Thoracic aorta (tissue), 2 donors: ENCODE measurements around the gene KIF16B. TPM values are rescaled to one million over a fixed set of nuclear protein-coding genes. Genes with fewer than 3 reads are reported as not detected.

Experiments used
- ATAC-seq: fragments of 150-250 bp; one replicate; pipeline ENCODE4 v1.8.0; 2017; ENCODE audit warnings: low read depth; ENCODE audit not compliant: insufficient number of reproducible peaks, low FRiP score
- DNase-seq: peaks from one replicate; pipeline ENCODE4 v3.0.0-alpha.2; 2020; ENCODE audit warnings: low spot score
- H3K27ac ChIP-seq, 2 donors: fragments of 200-600 bp; sonication (generic); 1 replicate in 1 of 2; 2 replicates in 1 of 2; pipeline ENCODE4 v1.5.1; 2016; ENCODE audit warnings: mild to moderate bottlenecking in 2 of 2, moderate library complexity in 2 of 2
- H3K27me3 ChIP-seq: fragments of 200-600 bp; sonication (generic); replicated peaks from 2 replicates; pipeline ENCODE4 v1.6.0; 2016; ENCODE audit warnings: mild to moderate bottlenecking; ENCODE audit not compliant: insufficient read depth
- H3K36me3 ChIP-seq: fragments of 200-600 bp; sonication (generic); one replicate; pipeline ENCODE4 v1.5.1; 2016
- H3K4me1 ChIP-seq, 2 donors: fragments of 200-600 bp; sonication (generic); 1 replicate in 1 of 2; 2 replicates in 1 of 2; pipeline versions ENCODE4 v1.5.1 to v1.6.0; 2016; ENCODE audit warnings: low read depth in 2 of 2, mild to moderate bottlenecking in 1 of 2; ENCODE audit not compliant: control insufficient read depth in 1 of 2
- H3K4me3 ChIP-seq: fragments of 200-600 bp; sonication (generic); 2 replicates; pipeline ENCODE4 v1.5.1; 2016; ENCODE audit warnings: mild to moderate bottlenecking
- H3K9me3 ChIP-seq: fragments of 200-600 bp; sonication (generic); 2 replicates; pipeline ENCODE4 v1.5.1; 2016
- total RNA-seq, 2 donors: library from RNA; depleted of rRNA; stranded (reverse); fragments of >200 nt; gene quantifications; one replicate each; pipeline versions ENCODE4 v1.1.0 to v1.2.3, GENCODE V29; 2016
- TF ChIP-seq, protein P1 (sequence below): fragments of 200-600 bp; sonication (generic); IDR thresholded peaks from one replicate; pipeline ENCODE4 v1.5.1; 2019; ENCODE audit warnings: antibody characterized with exemption

KIF16B gene
- total RNA-seq, 2 donors from 2014 or later: 16.5 to 21.3 TPM

DNA sequence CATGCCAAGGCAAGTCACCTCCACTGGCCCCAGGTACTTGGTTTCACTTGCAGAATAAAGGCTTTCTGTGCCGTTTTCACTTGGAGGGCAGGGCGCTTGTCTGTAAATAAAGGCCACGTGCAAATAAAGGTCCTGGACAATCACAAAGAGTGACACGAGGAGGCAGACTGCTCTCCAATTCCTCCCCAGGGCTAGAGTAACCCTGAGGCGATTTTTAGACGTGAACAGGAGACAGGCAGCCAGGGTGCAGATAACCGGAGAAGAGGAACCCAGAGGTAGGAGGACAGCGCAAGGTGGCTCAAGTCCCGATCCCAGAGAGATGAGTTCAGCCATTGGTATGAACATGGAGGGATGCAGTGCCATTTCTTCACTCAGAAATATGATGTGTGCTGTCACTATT lies 327.4 kb downstream of the KIF16B start:
- no peak overlapping the region for H3K4me3 ChIP-seq
- no peaks in the 10 kb centered on the region for H3K4me1 ChIP-seq
- H3K36me3 ChIP-seq: no peaks in the 10 kb centered on the region
- TF ChIP-seq, protein P1, sequence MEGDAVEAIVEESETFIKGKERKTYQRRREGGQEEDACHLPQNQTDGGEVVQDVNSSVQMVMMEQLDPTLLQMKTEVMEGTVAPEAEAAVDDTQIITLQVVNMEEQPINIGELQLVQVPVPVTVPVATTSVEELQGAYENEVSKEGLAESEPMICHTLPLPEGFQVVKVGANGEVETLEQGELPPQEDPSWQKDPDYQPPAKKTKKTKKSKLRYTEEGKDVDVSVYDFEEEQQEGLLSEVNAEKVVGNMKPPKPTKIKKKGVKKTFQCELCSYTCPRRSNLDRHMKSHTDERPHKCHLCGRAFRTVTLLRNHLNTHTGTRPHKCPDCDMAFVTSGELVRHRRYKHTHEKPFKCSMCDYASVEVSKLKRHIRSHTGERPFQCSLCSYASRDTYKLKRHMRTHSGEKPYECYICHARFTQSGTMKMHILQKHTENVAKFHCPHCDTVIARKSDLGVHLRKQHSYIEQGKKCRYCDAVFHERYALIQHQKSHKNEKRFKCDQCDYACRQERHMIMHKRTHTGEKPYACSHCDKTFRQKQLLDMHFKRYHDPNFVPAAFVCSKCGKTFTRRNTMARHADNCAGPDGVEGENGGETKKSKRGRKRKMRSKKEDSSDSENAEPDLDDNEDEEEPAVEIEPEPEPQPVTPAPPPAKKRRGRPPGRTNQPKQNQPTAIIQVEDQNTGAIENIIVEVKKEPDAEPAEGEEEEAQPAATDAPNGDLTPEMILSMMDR: no peak
- H3K27ac ChIP-seq: no peak overlapping the region
- no peaks in the 10 kb centered on the region for H3K27me3 ChIP-seq
- no peak for ATAC-seq
- no peak for DNase-seq
- H3K9me3 ChIP-seq: no peaks in the 10 kb centered on the region

DNA sequence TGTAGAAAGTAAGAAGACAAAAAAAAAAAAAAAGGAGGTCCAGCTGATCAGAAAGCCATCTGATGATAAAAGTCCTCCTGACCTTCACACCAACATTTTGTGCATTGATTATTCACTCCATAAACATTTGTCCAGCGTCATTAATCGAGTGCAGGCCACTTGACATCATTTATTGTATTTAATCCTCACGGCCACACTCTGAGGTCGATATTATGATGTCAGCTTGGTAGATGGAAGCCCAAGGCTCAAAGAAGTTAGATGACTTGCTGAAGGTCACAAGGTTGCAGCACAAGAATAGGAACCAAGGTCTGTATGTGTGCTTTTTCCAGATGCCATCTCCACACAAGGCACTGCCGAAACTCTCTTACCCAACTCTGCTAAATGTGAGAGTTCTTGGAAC lies 328.4 kb downstream of the KIF16B start:
- no peak overlapping the region for H3K27ac ChIP-seq
- H3K4me3 ChIP-seq: no peak overlapping the region
- DNase-seq: no peak
- H3K27me3 ChIP-seq: no peaks in the 10 kb centered on the region
- H3K36me3 ChIP-seq: no peaks in the 10 kb centered on the region
- H3K9me3 ChIP-seq: no peaks in the 10 kb centered on the region
- no peak for ATAC-seq
- no peaks in the 10 kb centered on the region for H3K4me1 ChIP-seq
- TF ChIP-seq, protein P1: no peak

DNA sequence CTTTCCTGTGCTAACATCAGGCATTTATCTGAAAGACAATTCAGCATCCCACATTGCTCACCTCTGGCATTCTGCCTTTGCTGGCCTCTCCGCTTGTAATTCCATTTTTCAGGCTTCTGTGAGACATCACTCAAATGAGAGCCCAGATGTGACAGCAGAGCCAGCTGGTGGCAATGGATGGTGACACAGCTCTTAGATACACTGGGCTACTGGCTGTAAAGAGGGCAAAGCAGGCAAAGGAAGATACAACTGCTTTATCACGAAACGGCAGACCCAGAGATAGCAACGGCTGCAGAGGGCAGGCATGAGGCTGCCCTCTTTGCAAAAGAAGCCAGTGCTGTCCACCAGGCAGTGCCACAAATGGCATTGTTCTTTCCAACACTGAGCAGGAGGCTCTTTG lies 329.8 kb downstream of the KIF16B start:
- H3K27ac ChIP-seq: no peak overlapping the region
- no peaks in the 10 kb centered on the region for H3K4me1 ChIP-seq
- ATAC-seq (no peak), DNase-seq (no peak)
- no peaks in the 10 kb centered on the region for H3K36me3 ChIP-seq
- H3K27me3 ChIP-seq: no peaks in the 10 kb centered on the region
- H3K4me3 ChIP-seq: no peak overlapping the region
- TF ChIP-seq, protein P1: no peak
- H3K9me3 ChIP-seq: no peaks in the 10 kb centered on the region

DNA sequence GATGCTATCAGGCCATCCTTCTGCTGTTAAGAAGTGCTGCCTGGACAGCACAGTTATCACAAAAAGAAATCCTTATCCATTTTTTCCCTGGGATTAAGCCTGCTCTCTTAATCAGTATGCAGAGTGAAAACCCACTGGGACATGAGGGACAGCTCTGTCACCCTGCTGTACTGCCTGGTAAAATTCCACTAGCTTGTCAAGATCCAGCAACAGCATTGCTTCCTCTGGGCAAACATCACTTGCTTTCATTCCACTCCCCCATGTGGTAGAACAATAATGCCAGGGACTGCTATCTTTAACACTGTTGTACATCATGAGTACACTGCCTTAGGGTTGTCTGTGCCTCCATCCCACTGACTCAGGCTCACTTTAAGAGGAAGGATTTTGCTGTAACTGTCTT lies 331.3 kb downstream of the KIF16B start:
- Histone ChIP-seq H3K36me3 (no peaks in the 10 kb centered on the region), H3K4me3 (no peak overlapping the region), H3K9me3 (no peaks in the 10 kb centered on the region), H3K27ac (no peak overlapping the region), H3K4me1 (no peaks in the 10 kb centered on the region), H3K27me3 (no peaks in the 10 kb centered on the region)
- no peak for ATAC-seq
- TF ChIP-seq, protein P1: no peak
- DNase-seq: no peak

DNA sequence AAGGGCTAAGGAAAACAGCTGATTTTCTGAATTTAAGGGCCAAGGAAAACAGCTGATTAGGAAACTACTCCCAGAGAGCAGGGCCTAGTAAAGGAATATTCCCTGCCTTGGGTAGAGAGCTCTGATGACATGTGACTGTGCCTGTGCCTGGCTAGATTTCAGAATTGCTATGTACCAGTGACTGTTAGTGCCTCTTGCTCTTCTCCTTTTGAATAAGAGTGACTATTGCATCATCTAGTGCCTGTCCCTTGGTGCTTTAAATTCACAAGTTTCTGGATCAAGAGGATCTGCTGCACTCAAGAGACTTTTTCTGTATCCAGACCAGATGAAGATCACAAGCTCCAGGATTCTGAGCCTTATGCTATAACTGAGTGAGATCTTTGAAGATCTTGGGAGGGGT lies 332.9 kb downstream of the KIF16B start:
- no peaks in the 10 kb centered on the region for H3K9me3 ChIP-seq
- no peaks in the 10 kb centered on the region for H3K36me3 ChIP-seq
- no peaks in the 10 kb centered on the region for H3K27me3 ChIP-seq
- no peak overlapping the region for H3K27ac ChIP-seq
- H3K4me3 ChIP-seq: no peak overlapping the region
- H3K4me1 ChIP-seq: no peaks in the 10 kb centered on the region
- DNase-seq: no peak
- no peak for ATAC-seq
- TF ChIP-seq, protein P1: no peak
